Measurements from ENCODE around the gene FAAP20.

The FAAP20 gene

DNA sequence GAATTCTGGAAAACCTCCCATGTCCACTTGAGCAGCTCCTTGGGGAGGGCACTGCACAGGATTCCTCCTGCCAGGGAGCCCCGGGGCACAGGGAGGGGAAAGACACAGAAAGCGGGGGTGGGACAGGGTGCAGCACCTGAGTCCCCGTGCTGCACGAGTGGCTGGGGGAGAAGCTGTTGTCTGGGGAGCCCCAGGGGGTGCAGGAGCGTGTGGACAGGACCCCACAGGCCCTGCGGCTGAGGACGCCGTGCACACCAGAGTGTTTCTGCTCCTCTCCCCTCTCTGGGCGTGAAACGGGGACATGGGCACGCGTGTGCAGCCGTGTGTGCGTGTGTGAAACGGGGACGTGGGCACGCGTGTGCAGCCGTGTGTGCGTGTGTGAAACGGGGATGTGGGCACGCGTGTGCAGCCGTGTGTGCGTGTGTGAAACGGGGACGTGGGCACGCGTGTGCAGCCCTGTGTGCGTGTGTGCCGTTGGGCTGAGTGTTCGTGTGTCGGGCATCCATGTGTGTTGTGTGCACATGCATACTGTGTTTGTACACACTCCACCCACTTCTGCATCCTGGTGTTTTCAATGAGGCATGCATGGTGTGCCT lies 21.9 kb downstream of the FAAP20 start:
- no peaks in the 10 kb centered on the region for H3K27me3 ChIP-seq (ENCODE audit: insufficient read depth, low read depth, severe bottlenecking)
- no peaks in the 10 kb centered on the region; the same call in none of the 2 replicates for H3K36me3 ChIP-seq
- no peaks in the 10 kb centered on the region for H3K9me3 ChIP-seq (ENCODE audit: severe bottlenecking)
- no peak for DNase-seq
- TF ChIP-seq, protein P1, sequence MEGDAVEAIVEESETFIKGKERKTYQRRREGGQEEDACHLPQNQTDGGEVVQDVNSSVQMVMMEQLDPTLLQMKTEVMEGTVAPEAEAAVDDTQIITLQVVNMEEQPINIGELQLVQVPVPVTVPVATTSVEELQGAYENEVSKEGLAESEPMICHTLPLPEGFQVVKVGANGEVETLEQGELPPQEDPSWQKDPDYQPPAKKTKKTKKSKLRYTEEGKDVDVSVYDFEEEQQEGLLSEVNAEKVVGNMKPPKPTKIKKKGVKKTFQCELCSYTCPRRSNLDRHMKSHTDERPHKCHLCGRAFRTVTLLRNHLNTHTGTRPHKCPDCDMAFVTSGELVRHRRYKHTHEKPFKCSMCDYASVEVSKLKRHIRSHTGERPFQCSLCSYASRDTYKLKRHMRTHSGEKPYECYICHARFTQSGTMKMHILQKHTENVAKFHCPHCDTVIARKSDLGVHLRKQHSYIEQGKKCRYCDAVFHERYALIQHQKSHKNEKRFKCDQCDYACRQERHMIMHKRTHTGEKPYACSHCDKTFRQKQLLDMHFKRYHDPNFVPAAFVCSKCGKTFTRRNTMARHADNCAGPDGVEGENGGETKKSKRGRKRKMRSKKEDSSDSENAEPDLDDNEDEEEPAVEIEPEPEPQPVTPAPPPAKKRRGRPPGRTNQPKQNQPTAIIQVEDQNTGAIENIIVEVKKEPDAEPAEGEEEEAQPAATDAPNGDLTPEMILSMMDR (IDR thresholded peaks at IDR 0.05; ENCODE audit: low read depth, low read length), result no peak
- no peak overlapping the region for H3K27ac ChIP-seq
- H3K4me3 ChIP-seq (ENCODE audit: low read depth, low read length), result no peak overlapping the region

DNA sequence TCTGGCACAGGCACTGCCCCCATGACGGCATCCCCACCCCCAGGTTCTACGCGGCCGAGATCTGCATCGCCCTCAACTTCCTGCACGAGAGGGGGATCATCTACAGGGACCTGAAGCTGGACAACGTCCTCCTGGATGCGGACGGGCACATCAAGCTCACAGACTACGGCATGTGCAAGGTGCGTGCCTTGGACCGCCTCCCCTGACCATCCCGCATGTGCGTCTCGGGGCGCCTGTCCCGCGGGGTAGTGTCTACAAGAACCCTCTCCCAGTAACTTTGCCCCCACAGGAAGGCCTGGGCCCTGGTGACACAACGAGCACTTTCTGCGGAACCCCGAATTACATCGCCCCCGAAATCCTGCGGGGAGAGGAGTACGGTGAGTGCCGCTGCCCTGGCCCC lies 22.6 kb downstream of the FAAP20 start:
- DNase-seq, result no peak
- no peak overlapping the region for H3K4me3 ChIP-seq (ENCODE audit: low read depth, low read length)
- no peaks in the 10 kb centered on the region for H3K9me3 ChIP-seq (ENCODE audit: severe bottlenecking)
- TF ChIP-seq, protein P1 (IDR thresholded peaks at IDR 0.05; ENCODE audit: low read depth, low read length), result no peak
- no peaks in the 10 kb centered on the region for H3K27me3 ChIP-seq (ENCODE audit: insufficient read depth, low read depth, severe bottlenecking)
- no peaks in the 10 kb centered on the region; the same call in none of the 2 replicates for H3K36me3 ChIP-seq
- H3K27ac ChIP-seq, result no peak overlapping the region

DNA sequence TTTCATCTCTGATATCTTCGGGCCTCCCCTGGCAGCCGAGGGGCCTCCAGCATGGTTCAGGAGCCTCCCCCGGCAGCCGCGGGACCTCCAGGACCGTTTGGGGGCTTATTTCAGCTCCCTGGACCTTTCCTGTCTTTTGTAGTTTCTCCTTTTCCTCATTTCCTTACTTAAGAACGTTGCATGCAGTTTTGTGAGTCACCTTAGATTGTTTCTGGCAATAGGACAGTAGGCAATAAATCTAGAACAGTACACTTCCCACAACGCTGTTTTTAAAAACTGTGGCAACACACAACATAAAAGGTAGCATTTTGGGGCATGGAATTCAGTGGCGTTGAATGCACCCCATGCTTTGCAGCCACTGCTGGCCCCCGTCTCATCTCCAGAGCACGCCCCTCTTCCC lies 24.4 kb downstream of the FAAP20 start:
- Histone ChIP-seq H3K27ac (no peak overlapping the region), H3K4me3 (ENCODE audit: low read depth, low read length) (no peak overlapping the region)
- DNase-seq, result no peak

DNA sequence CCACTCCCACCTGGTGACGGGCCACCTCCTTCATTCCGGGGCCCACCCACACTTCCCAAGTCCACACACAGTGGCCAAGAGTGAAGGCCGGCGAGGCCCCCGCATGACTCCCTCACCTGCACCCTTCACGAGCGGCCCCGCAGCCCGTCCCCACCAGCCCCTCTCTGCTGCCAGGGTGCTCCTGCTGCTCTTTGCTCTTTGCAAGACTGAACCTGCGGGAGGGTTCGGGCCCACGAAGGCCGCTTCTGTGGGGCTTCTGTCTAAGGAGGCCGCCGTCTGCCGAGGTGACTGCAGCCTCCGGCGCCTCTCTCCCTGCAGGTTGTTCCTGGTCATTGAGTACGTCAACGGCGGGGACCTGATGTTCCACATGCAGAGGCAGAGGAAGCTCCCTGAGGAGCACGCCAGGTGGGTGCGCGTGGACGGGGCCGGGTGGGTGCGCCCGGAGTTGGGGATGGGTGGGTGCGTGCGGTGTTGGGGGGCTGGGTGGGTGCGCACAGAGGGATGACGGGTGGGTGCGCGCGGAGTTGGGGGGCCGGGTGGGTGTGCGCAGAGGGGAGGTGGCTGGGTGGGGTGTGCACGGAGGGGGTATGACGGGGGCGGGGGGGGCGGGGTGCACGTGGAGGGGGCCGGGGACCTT lies 25.3 kb downstream of the FAAP20 start:
- no peaks in the 10 kb centered on the region for H3K27me3 ChIP-seq (ENCODE audit: insufficient read depth, low read depth, severe bottlenecking)
- no peak for DNase-seq

More for the DNA sequence above, 24.4 kb downstream of the FAAP20 start:
- Histone ChIP-seq H3K36me3 (no peaks in the 10 kb centered on the region; the same call in 1 of the 2 replicates), H3K27me3 (ENCODE audit: insufficient read depth, low read depth, severe bottlenecking) (no peaks in the 10 kb centered on the region), H3K9me3 (ENCODE audit: severe bottlenecking) (no peaks in the 10 kb centered on the region)
- TF ChIP-seq, protein P1 (IDR thresholded peaks at IDR 0.05; ENCODE audit: low read depth, low read length), result no peak

DNA sequence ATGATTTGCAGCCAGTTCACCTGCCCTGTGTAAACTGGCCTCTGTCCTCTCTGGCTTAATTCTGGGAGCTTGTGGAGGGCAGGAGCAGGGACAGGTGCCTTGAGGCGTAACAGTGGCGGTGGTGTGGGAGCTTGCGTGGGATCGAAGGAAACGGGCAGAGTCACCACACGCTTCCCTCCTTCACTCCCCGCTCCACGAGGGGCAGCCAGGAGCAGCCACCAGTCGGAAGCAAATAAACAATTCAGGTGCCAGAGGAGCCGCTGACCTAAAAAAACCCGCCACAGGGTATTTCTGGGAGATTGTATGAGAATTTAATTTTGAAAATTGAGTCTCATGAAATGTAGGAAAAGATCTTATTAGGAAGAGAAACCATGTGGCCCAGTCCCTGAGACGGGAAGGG lies 26.0 kb downstream of the FAAP20 start:
- TF ChIP-seq, protein P1 (IDR thresholded peaks at IDR 0.05; ENCODE audit: low read depth, low read length), result no peak
- no peaks in the 10 kb centered on the region for H3K9me3 ChIP-seq (ENCODE audit: severe bottlenecking)
- no peak overlapping the region for H3K4me3 ChIP-seq (ENCODE audit: low read depth, low read length)
- no peak overlapping the region for H3K27ac ChIP-seq
- peaks cover 2% of the 10 kb centered on the region; the same call in 1 of the 2 replicates for H3K36me3 ChIP-seq
- no peak for DNase-seq
- no peaks in the 10 kb centered on the region for H3K27me3 ChIP-seq (ENCODE audit: insufficient read depth, low read depth, severe bottlenecking)

More for the DNA sequence above, 25.3 kb downstream of the FAAP20 start:
- TF ChIP-seq, protein P1 (IDR thresholded peaks at IDR 0.05; ENCODE audit: low read depth, low read length), result no peak
- Histone ChIP-seq H3K27ac (no peak overlapping the region), H3K4me3 (ENCODE audit: low read depth, low read length) (no peak overlapping the region), H3K9me3 (ENCODE audit: severe bottlenecking) (no peaks in the 10 kb centered on the region), H3K36me3 (no peaks in the 10 kb centered on the region)
